OCI-LY1 (cell line): ENCODE data around the gene EXT2.

ENCODE experiments used
- H2AFZ ChIP-seq: fragments of 200-600 bp; sonication (generic), shearing (Covaris generic); 2 replicates; pipeline ENCODE4 v1.6.0; 2014; ENCODE audit warnings: antibody characterized with exemption, mild to moderate bottlenecking, low read length
- H3F3A ChIP-seq: fragments of 200-600 bp; sonication (generic), shearing (Covaris generic); 2 replicates; pipeline ENCODE4 v1.6.0; 2014; ENCODE audit warnings: mild to moderate bottlenecking, antibody characterized with exemption, low read length, moderate library complexity; ENCODE audit not compliant: insufficient read depth
- H3K27ac ChIP-seq: fragments of 200-600 bp; sonication (generic); 2 replicates; pipeline ENCODE4 v1.5.1; 2014; ENCODE audit warnings: low read length, mixed run types, mild to moderate bottlenecking, low read depth; ENCODE audit not compliant: poor library complexity, severe bottlenecking
- H3K27me3 ChIP-seq: fragments of 200-600 bp; sonication (generic); 2 replicates; pipeline ENCODE4 v1.6.0; 2014; ENCODE audit warnings: antibody characterized with exemption, mild to moderate bottlenecking, low read length, moderate library complexity; ENCODE audit not compliant: insufficient read depth
- H3K36me3 ChIP-seq: fragments of 200-600 bp; sonication (generic); 2 replicates; pipeline ENCODE4 v1.6.1; 2014; ENCODE audit warnings: mild to moderate bottlenecking, antibody characterized with exemption, low read length, moderate library complexity, mixed read lengths; ENCODE audit not compliant: insufficient read depth
- H3K4me1 ChIP-seq: fragments of 200-600 bp; sonication (generic); 2 replicates; pipeline ENCODE4 v1.5.1; 2014; ENCODE audit warnings: mild to moderate bottlenecking, low read length, moderate library complexity; ENCODE audit not compliant: insufficient read depth, severe bottlenecking
- H3K4me2 ChIP-seq: fragments of 200-600 bp; sonication (generic), shearing (Covaris generic); 2 replicates; pipeline ENCODE4 v1.6.1; 2014; ENCODE audit warnings: low read length
- H3K4me3 ChIP-seq: fragments of 200-600 bp; sonication (generic); 2 replicates; pipeline ENCODE4 v1.5.1; 2014; ENCODE audit warnings: low read length, low read depth, mild to moderate bottlenecking, mixed read lengths; ENCODE audit not compliant: poor library complexity, severe bottlenecking
- H3K79me2 ChIP-seq: fragments of 200-600 bp; shearing (Covaris generic); 2 replicates; pipeline ENCODE4 v1.6.1; 2016; ENCODE audit warnings: mixed run types, low read length, mixed read lengths; ENCODE audit not compliant: insufficient read depth
- H3K9ac ChIP-seq: fragments of 200-600 bp; sonication (generic), shearing (Covaris generic); 2 replicates; pipeline ENCODE4 v1.6.1; 2014; ENCODE audit warnings: mild to moderate bottlenecking, low read length, mixed read lengths
- H3K9me2 ChIP-seq: fragments of 200-600 bp; sonication (generic), shearing (Covaris generic); 2 replicates; pipeline ENCODE4 v1.6.1; 2014; ENCODE audit warnings: low read depth, mild to moderate bottlenecking, low read length, mixed read lengths
- H3K9me3 ChIP-seq: fragments of 200-600 bp; shearing (Covaris generic); 2 replicates; pipeline ENCODE4 v1.6.1; 2014; ENCODE audit warnings: low read length, mixed read lengths
- H4K20me1 ChIP-seq: fragments of 200-600 bp; sonication (generic), shearing (Covaris generic); 2 replicates; pipeline ENCODE4 v1.6.0; 2016; ENCODE audit warnings: mild to moderate bottlenecking, low read length; ENCODE audit not compliant: insufficient read depth
- CTCF ChIP-seq: fragments of 200-600 bp; sonication (generic), shearing (Covaris generic); IDR thresholded peaks from 2 replicates; pipeline ENCODE4 v1.5.1; 2017; ENCODE audit warnings: mild to moderate bottlenecking, antibody characterized with exemption, low read length, moderate library complexity, mixed read lengths
- EZH2 ChIP-seq: fragments of 200-600 bp; sonication (generic), shearing (Covaris generic); IDR thresholded peaks from 2 replicates; pipeline ENCODE4 v1.8.0; 2017; ENCODE audit warnings: borderline replicate concordance, mixed run types, mild to moderate bottlenecking, antibody characterized with exemption, low read length, moderate library complexity, mixed read lengths

EXT2 gene

GRCh38 chr11:44147751-44148150, 52.3 kb downstream of the EXT2 start:
- Histone ChIP-seq H3K27me3 (no peaks in the 10 kb centered on the region), H3F3A (no peaks in the 10 kb centered on the region), H4K20me1 (no peaks in the 10 kb centered on the region), H3K9me2 (no peaks in the 10 kb centered on the region), H3K9me3 (no peaks in the 10 kb centered on the region), H3K4me2 (no peak overlapping the region), H3K79me2 (no peaks in the 10 kb centered on the region), H3K9ac (no peak overlapping the region), H3K27ac (no peak overlapping the region), H3K4me3 (no peak overlapping the region), H2AFZ (no peak overlapping the region), H3K36me3 (no peaks in the 10 kb centered on the region), H3K4me1 (no peaks in the 10 kb centered on the region)
- TF ChIP-seq CTCF (no peak), EZH2 (no peak)

- no peaks in the 10 kb centered on the region for H3K9me3 ChIP-seq
- no peaks in the 10 kb centered on the region for H3K9me2 ChIP-seq
- H3K4me2 ChIP-seq: no peak overlapping the region
- no peaks in the 10 kb centered on the region for H4K20me1 ChIP-seq
- no peak overlapping the region for H3K9ac ChIP-seq
- H3K4me1 ChIP-seq: no peaks in the 10 kb centered on the region
- no peak overlapping the region for H2AFZ ChIP-seq
- no peaks in the 10 kb centered on the region for H3K27me3 ChIP-seq
- no peaks in the 10 kb centered on the region for H3K36me3 ChIP-seq
- no peaks in the 10 kb centered on the region for H3K79me2 ChIP-seq
- no peaks in the 10 kb centered on the region for H3F3A ChIP-seq
- TF ChIP-seq EZH2: no peak
- TF ChIP-seq CTCF: no peak
- H3K4me3 ChIP-seq: no peak overlapping the region
- no peak overlapping the region for H3K27ac ChIP-seq
These were observed 54.2 kb downstream of the EXT2 start for GRCh38 chr11:44149651-44150050.

GRCh38 chr11:44150401-44150800, 54.9 kb downstream of the EXT2 start:
- H3K4me3 ChIP-seq: no peak overlapping the region
- no peak overlapping the region for H3K4me2 ChIP-seq
- no peak overlapping the region for H3K27ac ChIP-seq
- no peaks in the 10 kb centered on the region for H3K4me1 ChIP-seq
- no peaks in the 10 kb centered on the region for H3K79me2 ChIP-seq
- TF ChIP-seq CTCF (no peak), EZH2 (no peak)
- H3K9me3 ChIP-seq: no peaks in the 10 kb centered on the region
- H2AFZ ChIP-seq: no peak overlapping the region
- no peaks in the 10 kb centered on the region for H3F3A ChIP-seq
- H3K36me3 ChIP-seq: no peaks in the 10 kb centered on the region
- H3K27me3 ChIP-seq: no peaks in the 10 kb centered on the region
- H3K9ac ChIP-seq: no peak overlapping the region
- no peaks in the 10 kb centered on the region for H4K20me1 ChIP-seq
- H3K9me2 ChIP-seq: no peaks in the 10 kb centered on the region
